CD1c-positive myeloid dendritic cell (primary cell): Measurements from ENCODE around the gene BBOF1.
"Not testable (repeated sequence)": the region's sequence is repeated elsewhere in the genome, so short reads cannot be mapped to it uniquely, and the experiment has no call there.

Experiments used
- DNase-seq: peaks from one replicate; pipeline ENCODE4 v3.0.0-alpha.2; 2016; ENCODE audit errors: extremely low spot score

The BBOF1 gene

GRCh38 chr14:74018586-74019407, at the start of gene BBOF1, which contains the start of gene ENTPD5:
Gene BBOF1 (plus strand): TSS chr14:74019349. CDS start chr14:74019479, 130 bp downstream.
Gene ENTPD5 (minus strand): TSS chr14:74019288. CDS start chr14:73988102, 31,186 bp downstream.
- peak; percentile 97 for DNase-seq

- DNase-seq: no peak
Observed at GRCh38 chr14:73973497-73973896, 45.7 kb upstream of the BBOF1 start.

- DNase-seq: no peak
Observed at GRCh38 chr14:73976125-73976524, 43.0 kb upstream of the BBOF1 start.

GRCh38 chr14:73977896-73978295, 41.3 kb upstream of the BBOF1 start:
- no peak for DNase-seq

GRCh38 chr14:73988065-73988464, 31.1 kb upstream of the BBOF1 start:
- DNase-seq: no peak

- DNase-seq: not testable (repeated sequence)
Observed at GRCh38 chr14:73988656-73989055, 30.5 kb upstream of the BBOF1 start.

- no peak for DNase-seq
Observed at GRCh38 chr14:73991092-73991491, 28.1 kb upstream of the BBOF1 start.

- not testable (repeated sequence) for DNase-seq
Observed at GRCh38 chr14:73994926-73995325, 24.2 kb upstream of the BBOF1 start.

- DNase-seq: no peak
Observed at GRCh38 chr14:73995977-73996378, 23.2 kb upstream of the BBOF1 start.

- DNase-seq: no peak
Observed at GRCh38 chr14:73996731-73997107, 22.4 kb upstream of the BBOF1 start.

GRCh38 chr14:73997108-73997943, 21.8 kb upstream of the BBOF1 start:
- DNase-seq: no peak

- no peak for DNase-seq
Observed at GRCh38 chr14:73997944-73998447, 21.2 kb upstream of the BBOF1 start.

- no peak for DNase-seq
Observed at GRCh38 chr14:73998726-73999125, 20.4 kb upstream of the BBOF1 start.

- DNase-seq: not testable (repeated sequence)
Observed at GRCh38 chr14:74005664-74006063, 13.5 kb upstream of the BBOF1 start.

- no peak for DNase-seq
Observed at GRCh38 chr14:74008843-74009499, 10.2 kb upstream of the BBOF1 start.

GRCh38 chr14:74014299-74014698, 4.8 kb upstream of the BBOF1 start:
- DNase-seq: no peak

GRCh38 chr14:74015176-74015575, 4.0 kb upstream of the BBOF1 start:
- no peak for DNase-seq

- no peak for DNase-seq
Observed at GRCh38 chr14:74015963-74016362, 3.2 kb upstream of the BBOF1 start.

- peak; percentile 41 for DNase-seq
Observed at GRCh38 chr14:74018174-74018585, 969 bp upstream of the BBOF1 start.

- no peak for DNase-seq
Observed at GRCh38 chr14:74019408-74020137, 424 bp downstream of the BBOF1 start.

- no peak for DNase-seq
Observed at GRCh38 chr14:74022346-74022745, 3.2 kb downstream of the BBOF1 start.
